ENCODE results near the gene CFAP46.
A peak's percentile ranks its signal among the peaks of the same experiment; 100 is the strongest.
"Not testable (repeated sequence)": the region's sequence is repeated elsewhere in the genome, so short reads cannot be mapped to it uniquely, and the experiment has no call there.

CFAP46 gene

DNA sequence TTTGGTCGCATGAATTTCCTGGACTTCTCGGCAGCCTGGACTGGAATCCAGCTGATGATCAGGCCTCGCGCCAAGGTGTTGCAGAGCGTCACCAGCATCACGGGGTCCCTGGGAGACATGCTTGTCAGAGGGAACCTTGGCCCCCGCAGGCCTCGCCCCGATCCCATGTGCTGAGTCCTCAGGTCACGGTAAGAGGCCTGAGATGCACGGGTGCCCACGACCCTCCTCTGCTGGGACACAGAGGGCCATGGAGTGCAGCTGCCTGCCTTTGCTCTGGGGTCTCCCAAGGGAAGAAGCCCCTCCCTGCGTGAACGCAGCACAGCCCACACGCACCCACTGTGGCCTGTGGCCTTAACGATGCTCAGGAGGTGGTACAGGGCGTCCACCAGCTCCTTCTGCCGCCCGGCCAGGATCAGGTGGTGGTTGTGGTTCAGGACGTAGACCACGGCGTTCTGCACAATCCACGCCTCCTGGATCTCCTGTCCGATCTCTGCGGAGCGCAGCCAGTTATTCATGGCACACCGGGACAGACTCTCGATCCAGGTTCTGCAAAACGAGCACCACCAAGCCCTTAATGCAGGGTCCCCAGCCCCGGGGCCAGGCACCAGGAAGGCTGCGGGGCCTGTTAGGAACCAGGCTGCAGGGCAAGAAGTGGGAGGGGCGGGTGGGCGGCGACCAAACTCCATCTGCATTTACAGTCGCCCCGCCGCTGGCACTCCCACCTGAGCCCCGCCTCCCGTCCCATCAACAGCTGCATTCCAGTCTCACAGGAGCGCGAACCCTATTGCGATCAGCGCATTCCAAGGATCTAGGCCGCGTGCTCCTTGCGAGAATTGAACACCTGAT is 29.4 kb downstream of the CFAP46 start:
- no peak for DNase-seq (ENCODE audit: low spot score)

GRCh38 chr10:132912225-132912712 is 30.1 kb downstream of the CFAP46 start:
- DNase-seq (ENCODE audit: low spot score) = no peak

GRCh38 chr10:132911786-132912097 is 30.6 kb downstream of the CFAP46 start:
- DNase-seq (ENCODE audit: low spot score) = no peak

- no peak for DNase-seq (ENCODE audit: low spot score)
These were observed 31.2 kb downstream of the CFAP46 start for GRCh38 chr10:132910901-132911785.

DNA sequence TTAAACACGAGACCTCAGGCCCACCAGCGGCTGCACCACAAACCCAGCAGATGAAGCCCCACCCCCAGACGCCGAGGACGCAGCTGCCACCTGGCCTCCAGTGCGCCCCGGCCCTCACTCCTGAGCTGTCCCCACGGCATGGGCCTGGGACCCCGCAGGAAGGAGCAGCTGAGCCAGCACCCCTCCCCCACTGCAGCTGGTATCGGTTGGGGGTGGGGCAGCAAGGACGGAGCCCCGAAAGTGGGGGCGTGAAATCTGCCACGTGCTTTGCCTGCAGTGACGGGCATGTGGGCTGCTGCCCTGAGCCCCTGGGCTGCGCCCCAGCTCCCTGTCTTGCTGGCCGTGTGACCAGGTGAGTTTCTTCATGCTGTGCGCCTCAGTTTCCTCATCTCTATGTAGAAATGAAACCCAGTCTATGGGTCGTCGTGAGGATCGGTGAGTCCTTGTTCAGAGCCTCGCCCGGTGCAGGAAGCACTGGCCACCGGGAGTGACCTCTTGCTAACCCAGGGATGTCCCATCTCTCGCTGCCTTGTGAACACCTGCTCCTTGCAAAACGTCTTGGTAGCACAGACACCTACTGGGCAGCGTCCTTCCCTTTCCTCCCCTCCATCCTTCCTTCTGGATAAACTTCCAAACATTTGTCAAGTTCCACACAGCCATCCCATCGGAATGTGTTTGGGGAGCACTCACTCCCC is 32.0 kb downstream of the CFAP46 start:
- DNase-seq (ENCODE audit: low spot score) = no peak

DNA sequence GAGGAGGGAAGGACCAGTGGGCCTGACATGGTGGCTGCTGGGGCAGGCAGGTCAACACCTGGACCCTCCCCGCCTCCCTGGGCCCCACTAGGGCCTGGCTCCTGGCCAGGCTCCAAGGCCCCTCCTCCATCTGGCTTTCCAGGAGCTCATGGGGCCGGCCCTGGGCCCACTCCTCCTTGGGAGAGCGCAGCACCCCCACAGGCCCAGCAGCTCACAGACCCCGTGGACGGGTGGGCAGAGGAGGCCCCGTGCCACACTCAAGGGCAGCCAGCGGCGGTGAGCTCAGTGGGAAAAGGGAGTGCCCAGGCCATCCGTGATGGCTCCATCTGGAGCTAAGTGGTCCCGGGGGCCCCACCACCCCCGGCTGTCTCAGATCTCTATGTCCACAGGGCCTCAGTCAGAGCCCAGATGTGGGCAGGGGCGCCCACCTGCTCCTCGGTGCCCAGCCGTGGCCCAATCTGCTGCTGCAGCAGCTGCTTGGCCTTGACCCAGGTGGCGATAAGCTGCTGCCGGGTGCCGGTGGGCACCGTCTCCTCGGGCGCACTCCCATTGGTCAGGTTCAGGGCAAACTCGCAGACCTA is 32.8 kb downstream of the CFAP46 start:
- no peak for DNase-seq (ENCODE audit: low spot score)

- no peak for DNase-seq (ENCODE audit: low spot score)
These were observed 33.6 kb downstream of the CFAP46 start for GRCh38 chr10:132908621-132909295.

DNA sequence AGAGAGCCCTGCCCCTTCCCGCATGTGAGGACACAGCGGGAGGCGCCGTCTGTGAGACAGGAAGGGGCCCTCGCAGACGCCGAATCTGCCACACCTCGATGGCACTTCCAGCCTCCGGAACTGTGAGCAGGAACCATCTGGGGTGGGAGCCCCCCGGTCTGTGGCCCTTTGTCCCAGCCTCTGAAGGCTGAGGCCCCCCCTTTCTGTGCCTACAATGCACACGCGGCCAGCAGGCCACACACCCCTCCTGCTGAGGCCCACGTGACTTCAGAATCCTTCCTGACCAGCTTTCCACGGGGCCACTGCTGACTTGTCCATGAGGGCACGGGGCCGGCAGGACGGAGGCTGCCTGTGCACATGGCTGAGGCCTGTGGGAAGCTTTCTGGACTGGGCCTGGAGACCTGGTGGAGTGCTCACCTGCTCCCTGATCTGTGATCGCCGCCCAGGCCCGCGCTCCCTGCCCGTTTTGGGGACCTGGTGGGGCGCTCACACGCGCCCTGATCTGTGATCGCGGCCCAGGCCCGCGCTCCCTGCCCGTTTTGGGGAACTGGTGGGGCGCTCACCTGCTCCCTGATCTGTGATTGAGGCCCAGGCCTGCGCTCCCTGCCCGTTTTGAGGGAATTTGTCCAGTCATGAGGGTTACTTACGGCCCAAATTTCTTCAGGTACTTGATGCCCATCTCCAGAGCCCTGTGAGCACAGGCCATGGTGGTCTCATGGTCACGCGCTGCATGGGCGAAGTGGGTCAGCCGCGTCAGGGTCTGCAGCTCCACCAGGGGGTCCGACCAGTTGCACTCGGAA is 34.3 kb downstream of the CFAP46 start:
- DNase-seq (ENCODE audit: low spot score) = no peak

DNA sequence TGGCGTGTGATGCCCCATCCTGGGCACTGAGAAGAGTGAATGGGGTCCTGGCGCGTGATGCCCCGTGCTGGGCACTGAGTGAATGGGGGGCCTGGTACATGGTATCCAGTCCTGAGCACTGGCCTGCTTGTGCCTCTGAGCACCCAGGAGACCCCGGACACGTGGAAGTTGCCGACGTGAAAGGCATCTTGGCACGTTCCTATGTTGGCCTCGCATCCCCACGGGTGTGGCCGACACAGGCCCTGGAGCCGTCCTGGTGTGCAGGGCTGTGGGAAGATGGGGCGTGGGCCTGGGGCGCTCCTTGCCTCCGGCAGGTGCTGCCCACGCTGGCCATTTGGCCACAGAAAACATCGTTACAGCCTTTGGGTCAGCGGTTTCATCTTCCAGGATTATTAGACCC is 35.5 kb downstream of the CFAP46 start:
- no peak for DNase-seq (ENCODE audit: low spot score)

- DNase-seq (ENCODE audit: low spot score) = no peak
These were observed 36.3 kb downstream of the CFAP46 start for GRCh38 chr10:132906106-132906505.

GRCh38 chr10:132905661-132906060 is 36.7 kb downstream of the CFAP46 start:
- DNase-seq (ENCODE audit: low spot score) = no peak

DNA sequence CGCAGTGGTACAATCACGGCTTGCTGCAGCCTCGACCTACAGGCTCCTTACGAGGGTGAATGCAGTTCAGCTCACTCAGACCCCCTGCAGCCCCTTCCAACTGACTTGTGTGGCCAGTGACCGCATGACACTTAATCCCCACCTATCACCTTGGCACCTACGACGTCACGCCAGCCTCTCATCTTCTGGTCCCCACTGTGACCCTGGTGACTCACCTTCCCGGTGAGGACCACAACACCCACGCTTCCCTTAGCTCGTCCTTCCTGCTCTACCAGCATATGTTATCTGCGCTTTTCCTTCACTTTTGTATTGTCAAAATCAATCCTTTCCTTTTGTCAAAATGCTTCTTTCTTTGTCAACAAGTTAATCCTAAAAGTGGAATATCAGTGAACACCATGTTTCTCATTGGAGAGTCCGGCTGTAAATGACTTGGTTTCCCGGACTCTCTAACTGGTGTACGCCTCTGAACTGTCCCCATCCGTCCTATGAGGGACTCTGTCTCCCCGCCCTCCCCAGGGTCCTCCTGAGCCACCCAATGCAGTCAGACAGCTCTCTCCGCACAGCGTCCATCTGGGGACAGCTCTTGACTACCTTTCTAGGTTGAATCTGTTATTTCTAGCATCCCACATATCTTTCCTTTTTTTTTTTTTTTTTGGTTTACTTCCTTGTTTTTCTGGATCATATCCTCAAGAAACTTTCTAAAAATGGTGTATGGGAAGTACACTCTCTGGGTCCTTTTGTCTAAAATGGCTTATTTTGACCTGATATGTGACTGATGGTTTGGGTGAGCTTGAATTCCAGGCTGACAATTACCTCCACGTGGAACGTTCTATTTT is 37.3 kb downstream of the CFAP46 start:
- no peak for DNase-seq (ENCODE audit: low spot score)

- peak; percentile 28 for DNase-seq (ENCODE audit: low spot score)
These were observed 38.1 kb downstream of the CFAP46 start for GRCh38 chr10:132904181-132904813.

- DNase-seq (ENCODE audit: low spot score) = not testable (repeated sequence)
These were observed 39.5 kb downstream of the CFAP46 start for GRCh38 chr10:132902656-132903575.

- DNase-seq (ENCODE audit: low spot score) = no peak
These were observed 41.0 kb downstream of the CFAP46 start for GRCh38 chr10:132901351-132901750.

GRCh38 chr10:132900211-132900756 is 42.1 kb downstream of the CFAP46 start:
- DNase-seq (ENCODE audit: low spot score) = no peak

DNA sequence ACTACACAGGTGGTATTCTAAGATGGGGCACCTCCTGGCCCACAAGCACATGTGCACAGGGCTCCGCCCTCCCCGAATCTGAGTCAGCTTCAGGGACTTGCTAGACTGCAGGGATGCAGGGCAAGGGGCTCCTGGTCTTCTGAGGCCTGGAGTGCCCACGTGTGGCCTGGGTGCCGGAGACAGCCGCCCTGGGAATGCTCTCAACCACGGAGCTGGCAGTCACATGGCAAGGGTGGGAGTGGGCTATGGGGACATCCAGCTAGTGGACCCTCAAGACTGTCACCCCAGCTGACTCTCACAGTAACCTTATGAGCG is 42.7 kb downstream of the CFAP46 start:
- no peak for DNase-seq (ENCODE audit: low spot score)

All from Ammon's horn (tissue), 1 donor.